Left lung (tissue), 10 donors: ENCODE results near the gene MTG1. TPM values are rescaled to one million over a fixed set of nuclear protein-coding genes. Genes with fewer than 3 reads are reported as not detected.
"Not testable (repeated sequence)": the region's sequence is repeated elsewhere in the genome, so short reads cannot be mapped to it uniquely, and the experiment has no call there.

ENCODE experiments used
- ATAC-seq: fragments of 200-7000 bp; cut with Tn5 transposase; one replicate; pipeline ENCODE4 v1.9.1; 2020; ENCODE audit warnings: moderate library complexity
- DNase-seq, 4 donors: peaks; one replicate each; pipeline ENCODE4 v3.0.0-alpha.2; 2013 to 2020
- H3K27ac ChIP-seq, 2 donors: fragments of 200-600 bp; sonication (generic) in 1 of 2; one replicate each; pipeline versions ENCODE4 v1.5.0 to v1.8.0; 2020 to 2021
- H3K27me3 ChIP-seq, 2 donors: fragments of 200-600 bp; sonication (generic) in 1 of 2; one replicate each; pipeline versions ENCODE4 v1.5.0 to v1.8.0; 2020 to 2021
- H3K36me3 ChIP-seq, 2 donors: fragments of 200-600 bp; sonication (generic) in 1 of 2; one replicate each; pipeline versions ENCODE4 v1.5.0 to v1.8.0; 2020 to 2021
- H3K4me1 ChIP-seq, 2 donors: fragments of 200-600 bp; one replicate each; pipeline ENCODE4 v1.8.0; 2021
- H3K4me3 ChIP-seq, 2 donors: fragments of 200-600 bp; sonication (generic) in 1 of 2; one replicate each; pipeline versions ENCODE4 v1.5.0 to v1.8.0; 2020 to 2021; ENCODE audit warnings: mild to moderate bottlenecking in 1 of 2
- H3K9me3 ChIP-seq, 2 donors: fragments of 200-600 bp; sonication (generic) in 1 of 2; one replicate each; pipeline versions ENCODE4 v1.5.0 to v1.8.0; 2020 to 2021
- intact Hi-C, 2 donors: fragments of 100-400 bp; cut with DNase I; formaldehyde crosslinking; loops; one replicate each; pipeline versions ENCODE4 v1.11.2 to v1.14.2; 2022
- polyA plus RNA-seq, 6 donors: library from polyadenylated mRNA; unstranded; fragments of 120-200 nt; gene quantifications; one replicate each; pipeline ENCODE4 v1.2.1, GENCODE V29; 2013; ENCODE audit not compliant: insufficient read length in 6 of 6
- total RNA-seq, 2 donors: library from RNA; stranded (reverse); fragmentation: NEBNext Ultra II Directional; extraction: Animal tissue kit (Norgen Biotek cat#: 25700); gene quantifications; one replicate each; pipeline ENCODE4 v1.2.1, GENCODE V29; 2021
- TF ChIP-seq, protein P1 (sequence below), 2 donors: fragments of 200-600 bp; sonication (generic) in 1 of 2; IDR thresholded peaks; one replicate each; pipeline versions ENCODE4 v1.5.0 to v1.8.0; 2021; ENCODE audit warnings: antibody characterized with exemption in 2 of 2
- donor health status: DM: no; HTN: yes; CAD: no.
- donor health status: DM: no; HTN: no; CAD: no.

Gene MTG1
- total and polyA plus RNA-seq, 8 donors: 31.5 to 75.1 (median 60.3) TPM

DNA sequence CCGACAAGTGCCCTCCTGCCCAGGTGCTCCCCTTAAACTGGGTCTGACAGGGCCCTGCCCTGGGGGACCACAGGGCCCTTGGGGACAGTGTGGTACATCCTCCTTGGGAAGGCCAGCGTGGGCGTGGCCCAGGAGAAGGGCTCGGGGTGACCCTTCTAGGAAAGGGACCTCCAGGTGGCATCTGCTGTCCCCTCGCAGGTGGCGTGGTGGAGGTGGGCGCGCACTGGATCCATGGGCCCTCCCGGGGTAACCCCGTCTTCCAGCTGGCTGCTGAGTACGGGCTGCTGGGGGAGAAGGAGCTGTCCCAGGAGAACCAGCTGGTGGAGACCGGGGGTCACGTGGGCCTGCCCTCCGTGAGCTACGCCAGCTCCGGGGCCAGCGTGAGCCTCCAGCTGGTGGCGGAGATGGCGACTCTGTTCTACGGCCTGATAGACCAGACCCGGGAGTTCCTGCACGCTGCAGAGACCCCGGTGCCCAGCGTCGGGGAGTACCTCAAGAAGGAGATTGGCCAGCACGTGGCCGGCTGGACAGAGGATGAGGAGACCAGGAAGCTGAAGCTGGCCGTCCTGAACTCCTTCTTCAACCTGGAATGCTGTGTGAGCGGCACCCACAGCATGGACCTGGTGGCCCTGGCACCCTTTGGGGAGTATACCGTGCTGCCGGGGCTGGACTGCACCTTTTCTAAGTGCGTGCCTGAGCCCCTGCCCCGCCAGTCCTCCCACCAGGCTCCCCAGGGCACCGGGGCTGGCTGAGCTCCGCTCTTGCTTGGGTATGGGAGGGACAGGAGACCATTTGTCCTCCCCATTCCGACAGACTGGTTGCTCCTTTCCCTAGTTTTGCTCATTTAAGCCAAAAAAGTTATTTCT, 13.9 kb upstream of the MTG1 start:
- Histone ChIP-seq H3K36me3 (no peaks in the 10 kb centered on the region), H3K4me1 (peaks cover 4 to 26% of the 10 kb centered on the region in 2 donors), H3K27ac (no peak overlapping the region), H3K27me3 (peaks cover 0 to 29% of the 10 kb centered on the region in 2 donors), H3K4me3 (peak overlapping the region; percentile 61 to 81), H3K9me3 (no peaks in the 10 kb centered on the region)
- DNase-seq: peak in 1 of 4 donors; percentile 82
- no peak for ATAC-seq
- intact Hi-C loops: no loop called here
- TF ChIP-seq, protein P1, sequence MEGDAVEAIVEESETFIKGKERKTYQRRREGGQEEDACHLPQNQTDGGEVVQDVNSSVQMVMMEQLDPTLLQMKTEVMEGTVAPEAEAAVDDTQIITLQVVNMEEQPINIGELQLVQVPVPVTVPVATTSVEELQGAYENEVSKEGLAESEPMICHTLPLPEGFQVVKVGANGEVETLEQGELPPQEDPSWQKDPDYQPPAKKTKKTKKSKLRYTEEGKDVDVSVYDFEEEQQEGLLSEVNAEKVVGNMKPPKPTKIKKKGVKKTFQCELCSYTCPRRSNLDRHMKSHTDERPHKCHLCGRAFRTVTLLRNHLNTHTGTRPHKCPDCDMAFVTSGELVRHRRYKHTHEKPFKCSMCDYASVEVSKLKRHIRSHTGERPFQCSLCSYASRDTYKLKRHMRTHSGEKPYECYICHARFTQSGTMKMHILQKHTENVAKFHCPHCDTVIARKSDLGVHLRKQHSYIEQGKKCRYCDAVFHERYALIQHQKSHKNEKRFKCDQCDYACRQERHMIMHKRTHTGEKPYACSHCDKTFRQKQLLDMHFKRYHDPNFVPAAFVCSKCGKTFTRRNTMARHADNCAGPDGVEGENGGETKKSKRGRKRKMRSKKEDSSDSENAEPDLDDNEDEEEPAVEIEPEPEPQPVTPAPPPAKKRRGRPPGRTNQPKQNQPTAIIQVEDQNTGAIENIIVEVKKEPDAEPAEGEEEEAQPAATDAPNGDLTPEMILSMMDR (IDR thresholded peaks at IDR 0.05): no peak

DNA sequence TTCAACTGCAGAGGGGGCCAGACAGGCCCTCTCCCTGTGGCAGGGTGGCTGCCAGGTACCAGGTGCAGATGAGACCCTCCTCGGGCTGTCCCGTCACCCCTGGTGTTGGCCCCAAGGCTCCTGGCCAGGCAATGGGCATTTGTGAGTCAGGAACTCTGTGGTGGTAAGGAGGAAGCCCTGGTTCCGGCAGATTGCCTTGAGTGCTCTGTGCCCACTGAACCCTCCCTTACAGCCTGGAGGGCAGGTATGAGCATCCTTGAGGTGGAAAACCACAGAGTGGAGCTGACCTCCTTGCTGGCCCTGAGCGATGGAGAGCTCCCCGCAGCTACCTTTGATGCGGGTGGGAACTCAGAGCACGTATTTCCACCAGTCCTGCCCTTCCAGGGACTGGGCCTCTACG, 12.9 kb upstream of the MTG1 start:
- H3K27me3 ChIP-seq: peaks cover 0 to 29% of the 10 kb centered on the region in 2 donors
- H3K4me1 ChIP-seq: peaks cover 4 to 26% of the 10 kb centered on the region in 2 donors
- ATAC-seq (no peak), DNase-seq (peak in 1 of 4 donors; percentile 62)
- H3K27ac ChIP-seq: no peak overlapping the region
- no peaks in the 10 kb centered on the region for H3K9me3 ChIP-seq
- intact Hi-C loops: no loop called here
- TF ChIP-seq, protein P1 (IDR thresholded peaks at IDR 0.05): no peak
- H3K4me3 ChIP-seq: no peak overlapping the region
- H3K36me3 ChIP-seq: no peaks in the 10 kb centered on the region

DNA sequence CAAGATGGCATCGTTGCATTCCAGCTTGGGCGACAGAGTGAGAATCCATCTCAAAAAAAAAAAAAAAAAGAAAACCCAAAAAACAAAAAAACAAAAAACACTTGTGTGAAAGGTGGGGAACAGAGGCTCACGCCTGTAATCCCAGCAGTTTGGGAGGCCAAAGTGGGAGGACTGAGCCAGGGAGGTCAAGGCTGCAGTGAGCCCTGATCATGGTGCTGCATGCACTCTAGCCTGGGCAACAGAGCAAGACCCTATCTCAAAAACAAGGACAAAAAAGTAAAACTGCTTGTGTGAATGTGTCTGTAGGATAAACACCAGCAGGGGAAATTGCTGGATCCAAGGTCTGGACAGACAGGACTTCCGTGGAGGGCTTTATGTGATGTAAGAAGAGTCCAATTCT, 10.4 kb upstream of the MTG1 start:
- intact Hi-C loops: no loop called here
- ATAC-seq (no peak), DNase-seq (no peak)
- H3K27ac ChIP-seq: no peak overlapping the region
- TF ChIP-seq, protein P1 (IDR thresholded peaks at IDR 0.05): no peak
- no peak overlapping the region for H3K4me3 ChIP-seq
- H3K36me3 ChIP-seq: no peaks in the 10 kb centered on the region
- H3K27me3 ChIP-seq: peaks cover 0 to 16% of the 10 kb centered on the region in 2 donors
- H3K9me3 ChIP-seq: no peaks in the 10 kb centered on the region
- H3K4me1 ChIP-seq: peaks cover 0 to 15% of the 10 kb centered on the region in 2 donors

DNA sequence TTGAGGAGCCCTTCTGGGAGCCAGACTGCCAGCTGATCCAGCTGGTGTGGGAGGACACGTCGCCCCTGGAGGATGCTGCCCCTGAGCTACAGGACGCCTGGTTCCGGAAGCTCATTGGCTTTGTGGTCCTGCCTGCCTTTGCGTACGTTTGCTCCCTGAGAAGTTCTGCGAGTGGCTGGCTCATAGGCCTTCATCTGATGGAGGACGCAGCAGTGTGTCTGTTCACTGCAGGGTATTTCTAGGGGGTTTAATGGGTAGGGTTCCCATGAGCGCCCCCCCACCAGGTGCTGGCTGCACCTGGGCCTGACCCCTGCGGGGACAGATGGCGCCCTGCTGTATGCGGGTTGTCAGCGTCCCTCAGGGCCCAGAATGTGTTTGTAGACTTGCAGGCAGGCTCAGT, 9.9 kb upstream of the MTG1 start:
- H3K9me3 ChIP-seq: no peaks in the 10 kb centered on the region
- TF ChIP-seq, protein P1 (IDR thresholded peaks at IDR 0.05): no peak

DNA sequence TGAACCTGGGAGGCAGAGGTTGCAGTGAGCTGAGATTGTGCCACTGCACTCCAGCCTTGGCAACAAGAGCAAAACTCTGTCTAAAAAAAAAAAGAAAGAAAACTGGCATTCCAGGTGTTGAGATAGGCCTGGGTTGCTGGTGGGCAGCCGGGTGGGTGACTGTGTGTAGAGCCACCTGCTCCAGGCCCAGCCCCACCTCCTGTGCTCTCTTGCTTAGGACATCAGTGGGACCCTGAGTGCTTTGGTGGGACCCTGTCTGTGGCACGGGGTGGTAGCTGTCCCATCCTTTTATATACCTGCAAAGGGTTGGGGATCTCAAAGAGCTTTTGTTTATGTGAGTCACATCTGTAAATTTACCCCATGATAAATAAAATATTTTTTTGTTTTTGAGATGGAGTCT, 8.7 kb upstream of the MTG1 start:
- intact Hi-C loops: no loop called here
- H3K4me1 ChIP-seq: peaks cover 0 to 12% of the 10 kb centered on the region in 2 donors
- no peak overlapping the region for H3K4me3 ChIP-seq
- no peaks in the 10 kb centered on the region for H3K9me3 ChIP-seq
- H3K36me3 ChIP-seq: peaks cover 0 to 6% of the 10 kb centered on the region in 2 donors
- H3K27ac ChIP-seq: no peak overlapping the region
- H3K27me3 ChIP-seq: peaks cover 0 to 4% of the 10 kb centered on the region in 2 donors
- TF ChIP-seq, protein P1 (IDR thresholded peaks at IDR 0.05): no peak
- DNase-seq: peak in 2 of 4 donors; percentile 13 to 50
- no peak for ATAC-seq

More for the DNA sequence above, 9.9 kb upstream of the MTG1 start:
- intact Hi-C loops: no loop called here
- Histone ChIP-seq H3K36me3 (peaks cover 0 to 1% of the 10 kb centered on the region in 2 donors), H3K27me3 (peaks cover 0 to 15% of the 10 kb centered on the region in 2 donors), H3K27ac (no peak overlapping the region), H3K4me1 (peaks cover 0 to 14% of the 10 kb centered on the region in 2 donors), H3K4me3 (no peak overlapping the region)
- ATAC-seq (no peak), DNase-seq (peak in 2 of 4 donors; percentile 24 to 40)

DNA sequence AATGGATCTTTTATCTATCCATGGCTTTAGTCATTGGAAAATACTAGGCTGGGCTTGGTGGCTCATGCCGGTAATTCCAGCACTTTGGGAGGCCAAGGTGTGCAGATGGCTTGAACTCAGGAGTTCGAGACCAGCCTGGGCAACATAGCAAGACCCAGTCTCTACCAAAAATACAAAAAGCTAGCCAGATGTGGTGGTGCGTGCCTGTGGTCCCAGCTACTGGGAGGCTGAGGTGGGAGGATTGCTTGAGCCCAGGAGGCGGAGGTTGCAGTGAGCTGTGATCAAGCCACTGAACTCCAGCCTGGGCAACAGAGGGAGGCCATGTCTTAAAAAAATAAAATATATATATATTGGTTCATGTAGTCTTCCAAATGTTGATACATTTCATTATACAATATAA, 7.0 kb upstream of the MTG1 start:
- H3K9me3 ChIP-seq, intact Hi-C loops, DNase-seq, H3K4me1 ChIP-seq, H3K27ac ChIP-seq, ATAC-seq, H3K4me3 ChIP-seq, H3K36me3 ChIP-seq, H3K27me3 ChIP-seq: not testable (repeated sequence)
